ENCODE measurements around the gene SETBP1.

- TF ChIP-seq CTCF (IDR thresholded peaks at IDR 0.05) = no peak
- TF ChIP-seq EP300 (IDR thresholded peaks at IDR 0.05; ENCODE audit: low read depth) = no peak
- no peak for TF ChIP-seq POLR2A (IDR thresholded peaks at IDR 0.05)
- no peak for TF ChIP-seq POLR2AphosphoS5 (IDR thresholded peaks at IDR 0.05)
These were observed 197.6 kb downstream of the SETBP1 start for GRCh38 chr18:44878335-44878734.
